Liver (tissue), 9 donors: Measurements from ENCODE around the gene WDR59. TPM values are rescaled to one million over a fixed set of nuclear protein-coding genes. Genes with fewer than 3 reads are reported as not detected.

ENCODE experiments used
- DNase-seq: peaks from one replicate; pipeline ENCODE4 v3.0.0-alpha.2; 2017; ENCODE audit warnings: low spot score
- H3K27ac ChIP-seq, 2 donors: one replicate each; pipeline ENCODE4 v1.7.0; 2013; ENCODE audit warnings: inconsistent platforms in 2 of 2, low read length in 2 of 2, control low read depth in 1 of 2, low read depth in 1 of 2, mild to moderate bottlenecking in 1 of 2
- H3K27me3 ChIP-seq, 4 donors: one replicate each; pipeline versions ENCODE4 v1.6.1 to v1.7.0; 2013; ENCODE audit warnings: low read length in 3 of 4, inconsistent platforms in 1 of 4, mild to moderate bottlenecking in 1 of 4, moderate library complexity in 1 of 4; ENCODE audit not compliant: control insufficient read depth in 4 of 4, insufficient read depth in 4 of 4
- H3K36me3 ChIP-seq, 4 donors: one replicate each; pipeline versions ENCODE4 v1.6.1 to v1.7.0; 2013; ENCODE audit warnings: low read length in 3 of 4, mild to moderate bottlenecking in 3 of 4, low read depth in 1 of 4, moderate library complexity in 1 of 4; ENCODE audit not compliant: control insufficient read depth in 4 of 4, insufficient read depth in 3 of 4
- H3K4me1 ChIP-seq, 4 donors: one replicate each; pipeline versions ENCODE4 v1.6.1 to v1.7.0; 2013; ENCODE audit warnings: low read length in 3 of 4, mild to moderate bottlenecking in 3 of 4, moderate library complexity in 1 of 4; ENCODE audit not compliant: control insufficient read depth in 4 of 4, insufficient read depth in 4 of 4
- H3K4me3 ChIP-seq, 3 donors: one replicate each; pipeline versions ENCODE4 v1.6.1 to v1.7.0; 2013; ENCODE audit warnings: low read length in 3 of 3, control low read depth in 1 of 3, low read depth in 1 of 3, mild to moderate bottlenecking in 1 of 3
- H3K9ac ChIP-seq, 2 donors: one replicate each; pipeline ENCODE4 v1.7.0; 2013; ENCODE audit warnings: low read length in 2 of 2, mild to moderate bottlenecking in 2 of 2, moderate library complexity in 2 of 2, control low read depth in 1 of 2, low read depth in 1 of 2
- H3K9me3 ChIP-seq, 4 donors: one replicate each; pipeline versions ENCODE4 v1.6.1 to v1.7.0; 2013; ENCODE audit warnings: low read length in 3 of 4; ENCODE audit not compliant: control insufficient read depth in 4 of 4
- ATF3 ChIP-seq: IDR thresholded peaks from 2 replicates; pipeline ENCODE4 v1.6.1; 2016; ENCODE audit warnings: antibody characterized with exemption
- CTCF ChIP-seq: fragments of 150-350 bp; IDR thresholded peaks from 2 replicates; pipeline ENCODE4 v1.5.1; 2017; ENCODE audit warnings: improper control_type of control experiment, low read depth, low read length; ENCODE audit not compliant: missing input control
- EGR1 ChIP-seq, 2 donors: IDR thresholded peaks; 2 replicates each; pipeline ENCODE4 v1.6.1; 2016 to 2018; ENCODE audit warnings: antibody characterized with exemption in 2 of 2, low read depth in 2 of 2
- FOXA1 ChIP-seq: IDR thresholded peaks from 2 replicates; pipeline ENCODE4 v1.6.1; 2016; ENCODE audit warnings: antibody characterized with exemption
- FOXA2 ChIP-seq: IDR thresholded peaks from 2 replicates; pipeline ENCODE4 v1.6.1; 2016; ENCODE audit warnings: antibody characterized with exemption
- GABPA ChIP-seq, 2 donors: IDR thresholded peaks in 1 of 2; conservative IDR thresholded peaks in 1 of 2; 2 replicates each; pipeline ENCODE4 v1.6.1; 2016; ENCODE audit warnings: antibody characterized with exemption in 2 of 2, mild to moderate bottlenecking in 1 of 2, moderate library complexity in 1 of 2
- HNF4A ChIP-seq, 2 donors: conservative IDR thresholded peaks; 2 replicates each; pipeline ENCODE4 v1.6.1; 2016; ENCODE audit warnings: antibody characterized with exemption in 2 of 2, mild to moderate bottlenecking in 2 of 2
- HNF4G ChIP-seq: IDR thresholded peaks from 2 replicates; pipeline ENCODE4 v1.6.1; 2016; ENCODE audit warnings: antibody characterized with exemption
- JUND ChIP-seq, 2 donors: IDR thresholded peaks; 2 replicates each; pipeline ENCODE4 v1.6.1; 2016; ENCODE audit warnings: antibody characterized with exemption in 2 of 2
- NR2F2 ChIP-seq: IDR thresholded peaks from 2 replicates; pipeline ENCODE4 v1.6.1; 2016; ENCODE audit warnings: antibody characterized with exemption
- RAD21 ChIP-seq, 2 donors: IDR thresholded peaks; 2 replicates each; pipeline ENCODE4 v1.6.1; 2016; ENCODE audit warnings: antibody characterized with exemption in 2 of 2, mild to moderate bottlenecking in 2 of 2
- REST ChIP-seq: IDR thresholded peaks from 2 replicates; pipeline ENCODE4 v1.6.1; 2016; ENCODE audit warnings: antibody characterized with exemption, mild to moderate bottlenecking
- RXRA ChIP-seq, 2 donors: IDR thresholded peaks; 2 replicates each; pipeline ENCODE4 v1.6.1; 2017 to 2018; ENCODE audit warnings: antibody characterized with exemption in 2 of 2, mild to moderate bottlenecking in 1 of 2
- SP1 ChIP-seq: IDR thresholded peaks from 2 replicates; pipeline ENCODE4 v1.6.1; 2018; ENCODE audit warnings: antibody characterized with exemption, mild to moderate bottlenecking
- TAF1 ChIP-seq: conservative IDR thresholded peaks from 2 replicates; pipeline ENCODE4 v1.6.1; 2016; ENCODE audit warnings: antibody characterized with exemption, mild to moderate bottlenecking
- YY1 ChIP-seq: IDR thresholded peaks from 2 replicates; pipeline ENCODE4 v1.6.1; 2016; ENCODE audit warnings: antibody characterized with exemption, mild to moderate bottlenecking
- ZBTB33 ChIP-seq: IDR thresholded peaks from 2 replicates; pipeline ENCODE4 v1.6.1; 2016; ENCODE audit warnings: antibody characterized with exemption
- WGBS: extraction: QIAGEN DNeasy Blood & Tissue Kit; methylation state at CpG from one replicate; pipeline ENCODE4 v1.1.7; 2013; 5-methylcytosine and 5-hydroxymethylcytosine counted together
- polyA plus RNA-seq, 2 donors: library from polyadenylated mRNA; stranded (reverse) in 1 of 2; unstranded in 1 of 2; fragments of 200-250 nt in 1 of 2; fragments of >200 nt in 1 of 2; fragmentation: Nextera tagmentation in 1 of 2; extraction: Ambion mirVana in 1 of 2; gene quantifications; one replicate each; pipeline versions ENCODE4 v1.2.1 to v1.2.3, GENCODE V29; 2013 to 2015
- total RNA-seq, 2 donors: library from RNA; depleted of rRNA; stranded (reverse); fragments of >200 nt; gene quantifications; one replicate each; pipeline ENCODE4 v1.2.3, GENCODE V29; 2014
- TF ChIP-seq, protein P1 (sequence below): IDR thresholded peaks from 2 replicates; pipeline ENCODE4 v1.6.1; 2016; ENCODE audit warnings: antibody characterized with exemption
- donor health status: healthy.
- donor health status: healthy.
- donor health status: healthy.
- donor health status: healthy.
- donor health status: healthy.

The WDR59 gene
- total and polyA plus RNA-seq, 4 donors = 14.1 to 30.3 (median 23.7) TPM

DNA sequence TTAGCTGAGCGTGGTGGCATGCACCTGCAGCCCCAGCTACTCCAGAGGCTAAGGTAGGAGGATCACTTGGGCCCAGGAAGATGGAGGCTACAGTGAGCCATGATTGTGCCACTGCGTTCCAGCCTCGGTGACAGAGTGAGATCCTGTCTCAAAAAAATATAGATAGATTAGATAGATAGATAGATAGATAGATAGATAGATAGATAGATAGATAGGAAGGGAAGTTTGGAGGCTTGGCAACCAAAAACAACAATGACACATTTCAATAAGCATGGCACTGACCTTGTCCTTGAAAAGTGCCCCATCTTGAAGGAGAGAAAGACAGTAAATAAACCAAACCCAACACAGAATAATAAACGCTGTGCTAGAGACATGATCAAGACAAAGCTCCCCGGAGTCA lies 152.7 kb downstream of the WDR59 start:
- Histone ChIP-seq H3K27me3 (no peaks in the 10 kb centered on the region), H3K4me3 (no peak overlapping the region), H3K9ac (no peak overlapping the region), H3K9me3 (peaks cover 0 to 5% (median 1%) of the 10 kb centered on the region in 4 donors), H3K36me3 (no peaks in the 10 kb centered on the region), H3K27ac (no peak overlapping the region), H3K4me1 (no peaks in the 10 kb centered on the region)
- TF ChIP-seq FOXA2 (no peak), JUND (IDR thresholded peaks at IDR 0.05) (no peak), RXRA (IDR thresholded peaks at IDR 0.05) (no peak), EGR1 (IDR thresholded peaks at IDR 0.05; ENCODE audit: low read depth in 2 of 2) (no peak), CTCF (no peak), ZBTB33 (no peak), REST (no peak), RAD21 (IDR thresholded peaks at IDR 0.05) (no peak), NR2F2 (no peak), GABPA (IDR thresholded peaks at IDR 0.05 in 1 of 2, conservative IDR thresholded peaks at IDR 0.05 in 1 of 2) (no peak), SP1 (no peak), ATF3 (no peak), HNF4A (conservative IDR thresholded peaks at IDR 0.05) (no peak), TAF1 (no peak), HNF4G (no peak), FOXA1 (no peak), YY1 (no peak)
- TF ChIP-seq, protein P1, sequence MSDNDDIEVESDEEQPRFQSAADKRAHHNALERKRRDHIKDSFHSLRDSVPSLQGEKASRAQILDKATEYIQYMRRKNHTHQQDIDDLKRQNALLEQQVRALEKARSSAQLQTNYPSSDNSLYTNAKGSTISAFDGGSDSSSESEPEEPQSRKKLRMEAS = no peak
- no peak for DNase-seq
- 77% methylated on average over 5 of the region's 5 CpGs for WGBS
